Choroid plexus epithelial cell (primary cell): ENCODE results near the gene XIAP.
A peak's percentile ranks its signal among the peaks of the same experiment; 100 is the strongest.
"Not testable (repeated sequence)": the region's sequence is repeated elsewhere in the genome, so short reads cannot be mapped to it uniquely, and the experiment has no call there.

Experiments
- DNase-seq: peaks from one replicate; pipeline ENCODE4 v3.0.0-alpha.2; 2010; ENCODE audit warnings: low read depth
- H3K4me3 ChIP-seq: 2 replicates; pipeline ENCODE4 v1.5.1; 2011; ENCODE audit warnings: low read depth, mild to moderate bottlenecking, control low read depth, low read length, moderate library complexity
- CTCF ChIP-seq: conservative IDR thresholded peaks from 2 replicates; pipeline ENCODE4 v1.5.1; 2011; ENCODE audit warnings: low read depth, mild to moderate bottlenecking, control low read depth, inconsistent platforms, low read length, moderate library complexity

The XIAP gene

GRCh38 chrX:123859846-123860838 lies at the start of gene XIAP:
Gene XIAP, plus strand, starts transcription at chrX:123860053. Its CDS starts 25,610 bp downstream, at chrX:123885663.
- peak; percentile 5 for TF ChIP-seq CTCF
- DNase-seq = peak; percentile 91
- H3K4me3 ChIP-seq = peak within 1 kb of the TSS; percentile 78

GRCh38 chrX:123814343-123814742 lies 45.5 kb upstream of the XIAP start:
- no peak overlapping the region for H3K4me3 ChIP-seq
- TF ChIP-seq CTCF = no peak
- no peak for DNase-seq

GRCh38 chrX:123814934-123815394 lies 44.9 kb upstream of the XIAP start:
- DNase-seq = not testable (repeated sequence)

GRCh38 chrX:123817288-123817894 lies 42.5 kb upstream of the XIAP start:
- TF ChIP-seq CTCF = no peak
- DNase-seq = no peak
- no peak overlapping the region for H3K4me3 ChIP-seq

More at GRCh38 chrX:123814934-123815394, 44.9 kb upstream of the XIAP start:
- not testable (repeated sequence) for H3K4me3 ChIP-seq

GRCh38 chrX:123818243-123818642 lies 41.6 kb upstream of the XIAP start:
- no peak for TF ChIP-seq CTCF
- H3K4me3 ChIP-seq = no peak overlapping the region
- DNase-seq = peak; percentile 51

- no peak for TF ChIP-seq CTCF
- DNase-seq = no peak
- no peak overlapping the region for H3K4me3 ChIP-seq
These were observed 36.9 kb upstream of the XIAP start for GRCh38 chrX:123822965-123823364.

GRCh38 chrX:123830309-123830708 lies 29.5 kb upstream of the XIAP start:
- DNase-seq = peak; percentile 39
- no peak for TF ChIP-seq CTCF
- H3K4me3 ChIP-seq = no peak overlapping the region
